KOPT-K1 (cell line): ENCODE data around the gene HTR3B.

Experiments
- H3K27ac ChIP-seq: fragments of 200-600 bp; sonication (generic); 2 replicates; pipeline ENCODE4 v1.5.1; 2016; ENCODE audit warnings: antibody characterized with exemption, mild to moderate bottlenecking, low read depth, low read length; ENCODE audit not compliant: poor library complexity, severe bottlenecking
- H3K36me3 ChIP-seq: fragments of 200-600 bp; sonication (generic); 2 replicates; pipeline ENCODE4 v1.5.1; 2017; ENCODE audit warnings: antibody characterized with exemption, mild to moderate bottlenecking, low read length, moderate library complexity; ENCODE audit not compliant: insufficient read depth
- H3K9me3 ChIP-seq: fragments of 200-600 bp; sonication (generic); 2 replicates; pipeline ENCODE4 v1.5.1; 2017; ENCODE audit warnings: antibody characterized with exemption, low read length, mild to moderate bottlenecking; ENCODE audit not compliant: insufficient read depth, poor library complexity, severe bottlenecking

The HTR3B gene

GRCh38 chr11:113986351-113987140 lies 82.0 kb downstream of the HTR3B start:
- Histone ChIP-seq H3K9me3 (no peaks in the 10 kb centered on the region), H3K36me3 (no peaks in the 10 kb centered on the region), H3K27ac (no peak overlapping the region)

GRCh38 chr11:113989381-113989780 lies 84.8 kb downstream of the HTR3B start:
- Histone ChIP-seq H3K36me3 (no peaks in the 10 kb centered on the region), H3K9me3 (no peaks in the 10 kb centered on the region), H3K27ac (no peak overlapping the region)

GRCh38 chr11:113989916-113990315 lies 85.3 kb downstream of the HTR3B start:
- Histone ChIP-seq H3K27ac (no peak overlapping the region), H3K9me3 (no peaks in the 10 kb centered on the region), H3K36me3 (no peaks in the 10 kb centered on the region)

DNA sequence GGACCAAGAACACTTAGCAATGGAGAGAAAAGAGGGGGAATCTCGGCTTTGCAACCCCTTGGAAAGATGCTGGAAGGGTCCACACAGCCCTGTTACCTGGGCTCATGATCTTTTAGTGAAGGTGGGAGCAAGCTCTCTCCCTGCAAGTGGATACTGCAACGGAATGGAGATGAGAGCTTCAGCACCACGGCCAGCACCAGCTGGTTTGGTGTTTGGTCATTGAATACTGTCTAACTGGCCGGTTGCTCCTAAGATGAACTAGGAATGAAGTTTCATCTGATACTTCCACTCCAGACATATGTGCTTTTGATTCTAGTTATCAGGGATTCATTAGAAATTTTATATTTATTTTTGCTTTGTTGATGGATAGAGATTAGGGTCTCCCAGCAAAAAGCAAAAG lies 86.6 kb downstream of the HTR3B start:
- H3K27ac ChIP-seq: no peak overlapping the region
- H3K9me3 ChIP-seq: no peaks in the 10 kb centered on the region
- no peaks in the 10 kb centered on the region for H3K36me3 ChIP-seq

DNA sequence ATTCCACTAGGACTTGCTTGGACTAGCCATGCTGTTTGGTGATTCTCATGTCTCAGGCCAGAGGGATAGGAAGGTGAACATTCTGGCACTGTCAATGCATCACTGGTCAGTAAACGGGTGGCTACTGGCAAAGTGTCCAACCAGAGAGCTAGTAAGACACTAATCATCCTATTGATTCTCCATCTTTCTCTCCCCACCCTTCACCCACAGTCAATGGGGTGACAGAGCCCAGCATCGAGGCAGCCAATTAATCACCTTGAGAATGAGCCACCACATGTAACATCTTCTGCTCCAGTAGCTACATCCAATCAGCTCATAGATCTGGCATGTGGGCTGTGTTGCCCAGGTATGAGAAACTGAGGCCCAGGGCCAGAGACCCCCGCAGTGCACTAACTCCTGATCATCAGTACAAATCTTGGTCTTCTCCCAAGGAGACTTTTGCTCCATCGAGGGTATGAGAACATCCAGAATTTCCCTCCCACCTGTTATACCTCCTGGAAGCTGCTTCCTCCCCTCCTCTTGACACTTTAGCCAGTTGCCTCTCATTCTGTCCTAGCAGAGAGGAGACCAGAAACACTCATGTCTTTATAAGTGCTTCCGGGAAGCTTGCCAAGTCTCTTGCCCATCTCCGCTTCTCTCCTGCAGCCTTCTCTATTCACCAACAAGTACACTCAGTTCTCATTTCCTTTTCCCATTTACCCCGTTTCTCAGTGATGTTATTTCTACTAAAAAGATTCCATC lies 87.3 kb downstream of the HTR3B start:
- H3K27ac ChIP-seq: no peak overlapping the region
- no peaks in the 10 kb centered on the region for H3K9me3 ChIP-seq
- no peaks in the 10 kb centered on the region for H3K36me3 ChIP-seq

DNA sequence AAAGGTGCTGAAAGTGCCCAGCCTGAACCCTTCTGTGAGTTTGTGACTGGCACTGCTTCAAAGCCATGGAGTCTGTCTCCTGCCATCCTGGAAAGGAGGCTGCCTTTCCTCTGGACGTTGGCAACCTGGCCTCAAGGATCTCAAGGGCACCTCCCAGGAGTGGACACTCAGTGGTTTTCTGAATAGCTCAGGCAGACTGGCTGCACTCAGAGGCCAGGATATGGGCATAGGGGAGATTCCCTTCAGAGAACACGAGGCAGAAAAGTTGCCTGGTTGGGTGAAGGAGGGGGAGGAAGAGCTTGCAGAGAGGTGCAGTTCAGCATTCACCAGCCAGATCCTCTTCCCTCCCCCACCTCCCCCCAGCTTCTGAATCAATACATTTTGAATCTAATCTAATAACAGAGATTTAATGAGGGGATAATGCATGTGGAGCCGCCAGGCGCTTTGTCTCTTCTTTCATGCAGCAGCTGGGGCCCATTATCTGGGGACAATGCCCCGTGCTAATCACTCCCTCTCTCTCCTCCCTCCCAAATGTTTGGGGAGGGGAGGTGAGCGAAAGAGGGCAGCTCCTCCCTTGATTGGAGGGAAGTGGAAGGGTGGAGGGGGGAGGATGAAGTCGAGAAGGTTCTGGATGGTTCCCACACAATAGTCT lies 88.0 kb downstream of the HTR3B start:
- no peak overlapping the region for H3K27ac ChIP-seq
- no peaks in the 10 kb centered on the region for H3K9me3 ChIP-seq
- no peaks in the 10 kb centered on the region for H3K36me3 ChIP-seq

- no peak overlapping the region for H3K27ac ChIP-seq
- H3K9me3 ChIP-seq: no peaks in the 10 kb centered on the region
- H3K36me3 ChIP-seq: no peaks in the 10 kb centered on the region
Observed at GRCh38 chr11:113994077-113994954, 89.7 kb downstream of the HTR3B start.
